H1 (cell line): ENCODE results near the gene GP2. TPM values are rescaled to one million over a fixed set of nuclear protein-coding genes. Genes with fewer than 3 reads are reported as not detected.

ENCODE experiments used
- CTCF ChIA-PET: fragments of 300-600 bp; sonication (Branson Sonifier 250); formaldehyde crosslinking; loops from one replicate; lab custom pipeline; 2021; ENCODE audit not compliant: partially characterized antibody; lab: Charles Lee
- POLR2A ChIA-PET: fragments of 300-600 bp; sonication (Branson Sonifier 250); formaldehyde crosslinking; loops from one replicate; lab custom pipeline; 2021; ENCODE audit warnings: inconsistent platforms; ENCODE audit not compliant: partially characterized antibody; lab: Charles Lee
- DNase-seq, 2 experiments: peaks; one replicate each; pipeline versions ENCODE4 v3.0.0 to v3.0.0-alpha.2; 2010 to 2022; ENCODE audit warnings: low spot score in 2 of 2, low read depth in 1 of 2, mixed read lengths in 1 of 2
- FAIRE-seq: peaks from 2 replicates; lab custom pipeline; 2011; peaks lifted over from hg19 to GRCh38; lab: Jason Lieb, UNC
- H2AFZ ChIP-seq: 2 replicates; pipeline ENCODE4 v1.8.1; 2012; ENCODE audit warnings: low read length, inconsistent platforms
- H2AK5ac ChIP-seq: 2 replicates; pipeline ENCODE4 v1.6.1; 2013; ENCODE audit warnings: low read depth, low read length
- H2BK120ac ChIP-seq: replicated peaks from 2 replicates; pipeline ENCODE3; 2013; ENCODE audit warnings: low read depth, low read length, inconsistent platforms
- H2BK12ac ChIP-seq: 2 replicates; pipeline ENCODE4 v1.6.1; 2013; ENCODE audit warnings: low read depth, low read length
- H2BK15ac ChIP-seq: 2 replicates; pipeline ENCODE4 v1.6.1; 2013; ENCODE audit warnings: low read length
- H2BK20ac ChIP-seq: 2 replicates; pipeline ENCODE4 v1.6.1; 2013; ENCODE audit warnings: low read length
- H2BK5ac ChIP-seq: 2 replicates; pipeline ENCODE4 v1.6.1; 2013; ENCODE audit warnings: low read depth, low read length
- H3K14ac ChIP-seq: 2 replicates; pipeline ENCODE4 v1.6.1; 2013; ENCODE audit warnings: inconsistent platforms; ENCODE audit not compliant: insufficient read length
- H3K18ac ChIP-seq: 2 replicates; pipeline ENCODE4 v1.6.1; 2013; ENCODE audit warnings: low read length; ENCODE audit errors: extremely low read depth
- H3K23ac ChIP-seq: 2 replicates; pipeline ENCODE4 v1.6.1; 2013; ENCODE audit warnings: inconsistent platforms; ENCODE audit not compliant: insufficient read length
- H3K23me2 ChIP-seq: 2 replicates; pipeline ENCODE4 v1.6.1; 2013; ENCODE audit warnings: low read depth, low read length
- H3K27ac ChIP-seq: 2 replicates; pipeline ENCODE4 v1.6.1; 2011; ENCODE audit warnings: low read depth, low read length, inconsistent platforms
- H3K27me3 ChIP-seq, 4 experiments: replicated peaks in 1 of 4; 1 replicate in 1 of 4; 2 replicates in 3 of 4; pipeline versions ENCODE4 v1.6.1 to v1.8.1; 2011 to 2013; ENCODE audit warnings: low read length in 3 of 4, mild to moderate bottlenecking in 3 of 4, inconsistent platforms in 2 of 4, mixed read lengths in 2 of 4, moderate library complexity in 1 of 4; ENCODE audit not compliant: control insufficient read depth in 3 of 4, insufficient read depth in 3 of 4; ENCODE audit errors: extremely low read depth in 1 of 4
- H3K36me3 ChIP-seq, 4 experiments: 2 replicates each; pipeline versions ENCODE4 v1.6.1 to v1.8.1; 2011 to 2013; ENCODE audit warnings: mild to moderate bottlenecking in 4 of 4, low read length in 3 of 4, moderate library complexity in 2 of 4, control low read depth in 1 of 4, inconsistent platforms in 1 of 4; ENCODE audit not compliant: insufficient read depth in 4 of 4, control insufficient read depth in 2 of 4
- H3K4ac ChIP-seq: replicated peaks from 2 replicates; pipeline ENCODE3; 2013; ENCODE audit warnings: low read length, low read depth, mixed read lengths, inconsistent platforms; ENCODE audit not compliant: insufficient read length
- H3K4me1 ChIP-seq, 4 experiments: replicated peaks in 1 of 4; 1 replicate in 1 of 4; 2 replicates in 3 of 4; pipeline versions ENCODE4 v1.6.1 to v1.8.1; 2011 to 2013; ENCODE audit warnings: low read length in 3 of 4, inconsistent platforms in 2 of 4, mixed read lengths in 1 of 4; ENCODE audit not compliant: insufficient read depth in 4 of 4, control insufficient read depth in 3 of 4
- H3K4me2 ChIP-seq, 2 experiments: 2 replicates each; pipeline versions ENCODE4 v1.6.1 to v1.8.1; 2011 to 2013; ENCODE audit warnings: low read depth in 2 of 2, low read length in 2 of 2, control low read depth in 1 of 2, inconsistent platforms in 1 of 2, mild to moderate bottlenecking in 1 of 2; ENCODE audit not compliant: insufficient read depth in 1 of 2
- H3K4me3 ChIP-seq, 4 experiments: fragments of 200-600, 300-600 bp in 1 of 4; sonication (generic), shearing (Covaris generic), sonication (Bioruptor Twin) in 1 of 4; 2 replicates each; pipeline versions ENCODE4 v1.5.1 to v1.8.1; 2011 to 2016; ENCODE audit warnings: low read length in 4 of 4, low read depth in 3 of 4, control low read depth in 2 of 4, inconsistent platforms in 2 of 4, mild to moderate bottlenecking in 2 of 4, mixed read lengths in 1 of 4, moderate library complexity in 1 of 4; ENCODE audit not compliant: insufficient read depth in 2 of 4; ENCODE audit errors: extremely low read depth in 1 of 4
- H3K56ac ChIP-seq: replicated peaks from 2 replicates; pipeline ENCODE3; 2013; ENCODE audit warnings: low read depth, mild to moderate bottlenecking, mixed read lengths, low read length, inconsistent platforms; ENCODE audit not compliant: insufficient read length
- H3K79me1 ChIP-seq: 2 replicates; pipeline ENCODE4 v1.6.1; 2013; ENCODE audit warnings: low read depth, low read length, control low read depth
- H3K79me2 ChIP-seq, 2 experiments: 2 replicates each; pipeline versions ENCODE4 v1.6.1 to v1.8.1; 2012 to 2013; ENCODE audit warnings: low read length in 2 of 2, mild to moderate bottlenecking in 2 of 2, inconsistent platforms in 1 of 2; ENCODE audit not compliant: insufficient read depth in 2 of 2, control insufficient read depth in 1 of 2
- H3K9ac ChIP-seq, 4 experiments: replicated peaks in 1 of 4; 1 replicate in 1 of 4; 2 replicates in 3 of 4; pipeline versions ENCODE4 v1.6.1 to v1.8.1; 2011 to 2013; ENCODE audit warnings: low read depth in 3 of 4, low read length in 3 of 4, control low read depth in 2 of 4, mild to moderate bottlenecking in 2 of 4, moderate library complexity in 2 of 4, inconsistent platforms in 1 of 4; ENCODE audit errors: extremely low read depth in 1 of 4
- H3K9me3 ChIP-seq, 2 experiments: 2 replicates each; pipeline versions ENCODE4 v1.6.1 to v1.8.1; 2012 to 2013; ENCODE audit warnings: mild to moderate bottlenecking in 2 of 2, moderate library complexity in 2 of 2, control low read depth in 1 of 2, inconsistent platforms in 1 of 2, low read depth in 1 of 2, low read length in 1 of 2, mixed read lengths in 1 of 2; ENCODE audit not compliant: insufficient read depth in 2 of 2
- H4K20me1 ChIP-seq, 2 experiments: replicated peaks in 1 of 2; 2 replicates each; pipeline versions ENCODE3 to v1.8.1; 2011 to 2013; ENCODE audit warnings: inconsistent platforms in 2 of 2, low read length in 2 of 2, mild to moderate bottlenecking in 1 of 2; ENCODE audit not compliant: insufficient read depth in 2 of 2, control insufficient read depth in 1 of 2
- H4K5ac ChIP-seq: 2 replicates; pipeline ENCODE4 v1.6.1; 2013; ENCODE audit warnings: low read length, low read depth, mixed read lengths, inconsistent platforms; ENCODE audit not compliant: insufficient read length
- H4K8ac ChIP-seq: 2 replicates; pipeline ENCODE4 v1.8.0; 2013; ENCODE audit warnings: mild to moderate bottlenecking, moderate library complexity, low read length, inconsistent platforms; ENCODE audit not compliant: insufficient read depth; ENCODE audit errors: extremely low read depth
- H4K91ac ChIP-seq: replicated peaks from 2 replicates; pipeline ENCODE3; 2013; ENCODE audit warnings: low read length, mixed read lengths, inconsistent platforms; ENCODE audit not compliant: insufficient read length
- CBX5 ChIP-seq: fragments of 300-800, 300-1000 bp; sonication (generic); IDR thresholded peaks from 2 replicates; pipeline ENCODE4 v1.7.1; 2016; ENCODE audit warnings: antibody characterized with exemption, low read length, low read depth
- CREB1 ChIP-seq: IDR thresholded peaks from 2 replicates; pipeline ENCODE4 v1.6.1; 2012; ENCODE audit warnings: inconsistent platforms
- FOSL1 ChIP-seq: IDR thresholded peaks from 2 replicates; pipeline ENCODE4 v1.6.1; 2011; ENCODE audit warnings: mild to moderate bottlenecking, low read depth, low read length, moderate library complexity; ENCODE audit not compliant: insufficient read depth
- GABPA ChIP-seq: IDR thresholded peaks from 2 replicates; pipeline ENCODE4 v1.6.1; 2011; ENCODE audit warnings: mild to moderate bottlenecking, low read length, moderate library complexity, borderline replicate concordance; ENCODE audit not compliant: insufficient read depth
- HDAC2 ChIP-seq, 2 experiments: fragments of 300-600 bp in 1 of 2; sonication (generic) in 1 of 2; IDR thresholded peaks; 2 replicates each; pipeline ENCODE4 v1.6.1; 2011 to 2012; ENCODE audit warnings: low read depth in 2 of 2, low read length in 2 of 2, mild to moderate bottlenecking in 2 of 2, moderate library complexity in 2 of 2, borderline replicate concordance in 1 of 2, inconsistent platforms in 1 of 2
- MAX ChIP-seq: IDR thresholded peaks from 2 replicates; pipeline ENCODE4 v1.6.1; 2012; ENCODE audit warnings: inconsistent platforms
- RAD21 ChIP-seq, 2 experiments: IDR thresholded peaks in 1 of 2; conservative IDR thresholded peaks in 1 of 2; 2 replicates each; pipeline ENCODE4 v1.6.1; 2011; ENCODE audit warnings: low read depth in 2 of 2, low read length in 2 of 2, improper control_type of control experiment in 1 of 2, inconsistent platforms in 1 of 2, mild to moderate bottlenecking in 1 of 2, moderate library complexity in 1 of 2
- RNF2 ChIP-seq: fragments of 200-900, 300-1000 bp; sonication (generic); IDR thresholded peaks from 2 replicates; pipeline ENCODE4 v1.7.1; 2016; ENCODE audit warnings: borderline replicate concordance, low read depth, mild to moderate bottlenecking, antibody characterized with exemption, low read length; ENCODE audit not compliant: poor library complexity, severe bottlenecking; ENCODE audit errors: missing control alignments
- RXRA ChIP-seq: IDR thresholded peaks from 2 replicates; pipeline ENCODE4 v1.6.1; 2011; ENCODE audit warnings: low read depth, mild to moderate bottlenecking, low read length, moderate library complexity; ENCODE audit not compliant: insufficient read depth
- ZNF274 ChIP-seq: IDR thresholded peaks from 2 replicates; pipeline ENCODE4 v1.7.0; 2012; ENCODE audit warnings: low read length, borderline replicate concordance; ENCODE audit errors: extremely low read depth
- WGBS, 2 experiments: shearing (Covaris generic) in 1 of 2; methylation state at CpG; one replicate each; pipeline versions ENCODE4 v1.1.6 to v1.1.7; 2013 to 2015; ENCODE audit warnings: low lambda C conversion rate in 2 of 2, mixed read lengths in 2 of 2, inconsistent platforms in 1 of 2, low coverage in 1 of 2, missing lambda C conversion rate in 1 of 2; ENCODE audit not compliant: insufficient replicate concordance in 2 of 2, insufficient coverage in 1 of 2, insufficient read length in 1 of 2; ENCODE audit errors: extremely low coverage in 1 of 2, missing lambda C conversion rate in 1 of 2; 5-methylcytosine and 5-hydroxymethylcytosine counted together
- polyA plus RNA-seq, 7 experiments: library from polyadenylated mRNA; depleted of rRNA in 3 of 7; stranded (reverse) in 5 of 7; unstranded in 2 of 7; fragments of >200 nt in 5 of 7; fragments of 200-250 nt in 2 of 7; gene quantifications; 1 replicate in 5 of 7; 2 replicates in 1 of 7; 4 replicates in 1 of 7; pipeline versions ENCODE4 v1.2.1 to v1.2.3, GENCODE V29; 2011 to 2013; ENCODE audit warnings: missing spikeins in 2 of 7, mixed read lengths in 2 of 7
- total RNA-seq: library from RNA; stranded (reverse); fragmentation: NEBNext Ultra II Directional; extraction: Animal tissue kit (Norgen Biotek cat#: 25700); gene quantifications from 2 replicates; pipeline ENCODE4 v1.2.1, GENCODE V29; 2021

The GP2 gene
- total and polyA plus RNA-seq, 2 of the 8 experiments (the other 6 are each of a cell fraction or from before 2014, with no cell fraction given), result not detected

- no peak for FAIRE-seq
- 90% methylated on average over 63 of the region's 77 CpGs; no CpG with 5 or more reads in 1 of the 2 experiments for WGBS, 2 experiments
- TF ChIP-seq RXRA, result no peak
- no peak for TF ChIP-seq CBX5
- TF ChIP-seq GABPA, result no peak
- peak; percentile 54 to 64 for TF ChIP-seq RAD21 (IDR thresholded peaks at IDR 0.05 in 1 of 2, conservative IDR thresholded peaks at IDR 0.05 in 1 of 2; ENCODE audit: low read depth in 2 of 2, low read length in 2 of 2)
- TF ChIP-seq FOSL1, result no peak
- no peak for TF ChIP-seq ZNF274
- TF ChIP-seq HDAC2 (IDR thresholded peaks at IDR 0.05; ENCODE audit: borderline replicate concordance in 1 of 2, low read depth in 2 of 2, low read length in 2 of 2), result no peak
- TF ChIP-seq RNF2, result no peak
- TF ChIP-seq MAX, result peak; percentile 16; the same call in 1 of the 2 replicates
- TF ChIP-seq CREB1, result peak; percentile 52; the same call in 1 of the 2 replicates
These were observed 21.3 kb upstream of the GP2 start for GRCh38 chr16:20348365-20349185.

More at GRCh38 chr16:20348365-20349185, 21.3 kb upstream of the GP2 start:
- H4K91ac ChIP-seq, result no peak overlapping the region
- H2BK5ac ChIP-seq, result peak overlapping the region; percentile 81; the same call in 1 of the 2 replicates
- no peaks in the 10 kb centered on the region for H3K36me3 ChIP-seq
- H4K5ac ChIP-seq, result no peak overlapping the region
- peak overlapping the region; percentile 59; the same call in 1 of the 2 replicates for H2AK5ac ChIP-seq
- H2BK12ac ChIP-seq, result peak overlapping the region; percentile 55; the same call in 1 of the 2 replicates
- H2BK120ac ChIP-seq, result no peak overlapping the region
- H3K56ac ChIP-seq, result no peak overlapping the region
- no peaks in the 10 kb centered on the region for H3K27me3 ChIP-seq
- H3K4me2 ChIP-seq, result no peak overlapping the region
- peaks cover 0 to 6% (median 1%) of the 10 kb centered on the region in 4 experiments; a peak in 3 of 7 replicates for H3K4me1 ChIP-seq
- peak overlapping the region; percentile 72 for H4K8ac ChIP-seq
- H2BK20ac ChIP-seq, result no peak overlapping the region
- no peak overlapping the region for H3K23ac ChIP-seq
- peak overlapping the region; percentile 97; the same call in 1 of the 2 replicates for H2BK15ac ChIP-seq
- no peaks in the 10 kb centered on the region for H3K79me2 ChIP-seq
- no peak overlapping the region for H3K4me3 ChIP-seq
- H3K9me3 ChIP-seq, result no peaks in the 10 kb centered on the region
- H3K18ac ChIP-seq, result no peak overlapping the region
- H2AFZ ChIP-seq, result no peak overlapping the region; the same call in 1 of the 2 replicates
- no peaks in the 10 kb centered on the region for H3K79me1 ChIP-seq
- DNase-seq, result peak; percentile 39 to 93
- POLR2A ChIA-PET, result no interaction called here
- no peak overlapping the region for H3K4ac ChIP-seq
- no peak overlapping the region for H3K27ac ChIP-seq
- H3K9ac ChIP-seq, result no peak overlapping the region
- H4K20me1 ChIP-seq, result no peaks in the 10 kb centered on the region
- H3K14ac ChIP-seq, result no peak overlapping the region
- CTCF ChIA-PET, result interaction anchor here (0.6 to 5.7 kb wide), 30 partner anchors 11 to 1352 kb away, joined by 3 to 47 read pairs (median 4); partner anchors contain the start of gene GP2
- H3K23me2 ChIP-seq, result no peaks in the 10 kb centered on the region
